Mesenchymal stem cell (in vitro differentiated cells and primary cell): ENCODE results near the gene AGL.
"Not testable (repeated sequence)": the region's sequence is repeated elsewhere in the genome, so short reads cannot be mapped to it uniquely, and the experiment has no call there.

ENCODE experiments used
- DNase-seq: peaks from one replicate; pipeline ENCODE4 v3.0.0-alpha.2; 2013
- H2AFZ ChIP-seq: one replicate; pipeline ENCODE4 v1.6.1; 2013; ENCODE audit warnings: low read depth, mild to moderate bottlenecking, control low read depth, inconsistent platforms, low read length, moderate library complexity
- H2AK5ac ChIP-seq: 2 replicates; pipeline ENCODE4 v1.6.1; 2013; ENCODE audit warnings: low read length, moderate library complexity, mild to moderate bottlenecking, inconsistent platforms; ENCODE audit not compliant: severe bottlenecking
- H2BK120ac ChIP-seq: one replicate; pipeline ENCODE4 v1.6.1; 2013; ENCODE audit warnings: low read depth, mild to moderate bottlenecking, inconsistent platforms, low read length, moderate library complexity
- H2BK12ac ChIP-seq, 2 experiments: one replicate each; pipeline ENCODE4 v1.6.1; 2013; ENCODE audit warnings: inconsistent platforms in 2 of 2, low read length in 2 of 2, mild to moderate bottlenecking in 2 of 2, moderate library complexity in 2 of 2, control low read depth in 1 of 2
- H2BK15ac ChIP-seq: one replicate; pipeline ENCODE4 v1.6.1; 2013; ENCODE audit warnings: mild to moderate bottlenecking, low read depth, inconsistent platforms; ENCODE audit not compliant: poor library complexity, severe bottlenecking
- H2BK5ac ChIP-seq: 2 replicates; pipeline ENCODE4 v1.6.1; 2013; ENCODE audit warnings: low read depth, mild to moderate bottlenecking, low read length, control low read depth, inconsistent platforms; ENCODE audit not compliant: poor library complexity, severe bottlenecking
- H3K14ac ChIP-seq, 2 experiments: one replicate each; pipeline ENCODE4 v1.6.1; 2013; ENCODE audit warnings: inconsistent platforms in 2 of 2, low read length in 2 of 2, control low read depth in 1 of 2, mild to moderate bottlenecking in 1 of 2, moderate library complexity in 1 of 2
- H3K18ac ChIP-seq, 2 experiments: one replicate each; pipeline ENCODE4 v1.6.1; 2013; ENCODE audit warnings: inconsistent platforms in 2 of 2, low read length in 2 of 2, control low read depth in 1 of 2, low read depth in 1 of 2, mild to moderate bottlenecking in 1 of 2
- H3K23ac ChIP-seq, 2 experiments: one replicate each; pipeline ENCODE4 v1.6.1; 2013; ENCODE audit warnings: inconsistent platforms in 2 of 2, low read length in 2 of 2, mild to moderate bottlenecking in 2 of 2, moderate library complexity in 2 of 2, control low read depth in 1 of 2
- H3K27ac ChIP-seq: 2 replicates; pipeline ENCODE4 v1.5.1; 2013; ENCODE audit warnings: mild to moderate bottlenecking, moderate library complexity, low read length, control low read depth, inconsistent platforms; ENCODE audit not compliant: poor library complexity, severe bottlenecking
- H3K27me3 ChIP-seq, 2 experiments: 2 replicates each; pipeline versions ENCODE4 v1.6.1 to v1.7.0; 2013; ENCODE audit warnings: low read length in 2 of 2, mild to moderate bottlenecking in 2 of 2, moderate library complexity in 2 of 2, control low read depth in 1 of 2, inconsistent platforms in 1 of 2; ENCODE audit not compliant: control insufficient read depth in 1 of 2, insufficient read depth in 1 of 2
- H3K36me3 ChIP-seq, 2 experiments: 2 replicates each; pipeline versions ENCODE4 v1.6.1 to v1.7.0; 2013; ENCODE audit warnings: low read length in 2 of 2, control low read depth in 1 of 2, inconsistent platforms in 1 of 2, low read depth in 1 of 2, mild to moderate bottlenecking in 1 of 2; ENCODE audit not compliant: insufficient read depth in 2 of 2, control insufficient read depth in 1 of 2
- H3K4ac ChIP-seq, 2 experiments: one replicate each; pipeline ENCODE4 v1.6.1; 2013; ENCODE audit warnings: inconsistent platforms in 2 of 2, low read length in 2 of 2, mild to moderate bottlenecking in 2 of 2, moderate library complexity in 2 of 2, control low read depth in 1 of 2, low read depth in 1 of 2
- H3K4me1 ChIP-seq: 2 replicates; pipeline ENCODE4 v1.6.1; 2013; ENCODE audit warnings: low read depth, low read length, control low read depth; ENCODE audit not compliant: control insufficient read depth, insufficient read depth
- H3K4me2 ChIP-seq: 2 replicates; pipeline ENCODE4 v1.6.1; 2013; ENCODE audit warnings: low read length, mild to moderate bottlenecking, inconsistent platforms; ENCODE audit not compliant: poor library complexity, severe bottlenecking
- H3K4me3 ChIP-seq, 2 experiments: 2 replicates each; pipeline versions ENCODE4 v1.5.1 to v1.7.0; 2013; ENCODE audit warnings: low read length in 2 of 2, mild to moderate bottlenecking in 2 of 2, control low read depth in 1 of 2, low read depth in 1 of 2; ENCODE audit not compliant: insufficient read depth in 1 of 2
- H3K79me1 ChIP-seq: replicated peaks from 2 replicates; pipeline ENCODE4 v1.6.1; 2013; ENCODE audit warnings: mild to moderate bottlenecking, control low read depth, low read length, inconsistent platforms; ENCODE audit not compliant: poor library complexity, severe bottlenecking
- H3K9ac ChIP-seq: 2 replicates; pipeline ENCODE4 v1.7.0; 2013; ENCODE audit warnings: mild to moderate bottlenecking, low read length, moderate library complexity
- H3K9me3 ChIP-seq: 2 replicates; pipeline ENCODE4 v1.7.0; 2013; ENCODE audit warnings: mild to moderate bottlenecking, low read length; ENCODE audit not compliant: control insufficient read depth
- H4K8ac ChIP-seq: one replicate; pipeline ENCODE4 v1.6.1; 2013; ENCODE audit warnings: inconsistent platforms, mild to moderate bottlenecking, low read length, moderate library complexity
- H4K91ac ChIP-seq: one replicate; pipeline ENCODE4 v1.6.1; 2013; ENCODE audit warnings: mild to moderate bottlenecking, low read length, inconsistent platforms
- WGBS: methylation state at CpG from one replicate; pipeline ENCODE4 v1.1.7; 2013; ENCODE audit warnings: mixed read lengths; 5-methylcytosine and 5-hydroxymethylcytosine counted together

Gene AGL

GRCh38 chr1:99857041-99857440 lies 6.9 kb downstream of the AGL start:
- not testable (repeated sequence) for H2BK12ac ChIP-seq, H3K36me3 ChIP-seq, H2AFZ ChIP-seq, H2AK5ac ChIP-seq, H3K4ac ChIP-seq, H3K9ac ChIP-seq, H2BK120ac ChIP-seq, H2BK5ac ChIP-seq, H3K4me3 ChIP-seq, H3K14ac ChIP-seq, H3K27me3 ChIP-seq, H3K9me3 ChIP-seq, H3K18ac ChIP-seq, H2BK15ac ChIP-seq, H4K8ac ChIP-seq, H3K27ac ChIP-seq, DNase-seq, H3K4me2 ChIP-seq, H4K91ac ChIP-seq, H3K4me1 ChIP-seq, H3K23ac ChIP-seq
- peaks cover 13% of the 10 kb centered on the region for H3K79me1 ChIP-seq
- WGBS = 89% methylated on average over 12 of the region's 33 CpGs

DNA sequence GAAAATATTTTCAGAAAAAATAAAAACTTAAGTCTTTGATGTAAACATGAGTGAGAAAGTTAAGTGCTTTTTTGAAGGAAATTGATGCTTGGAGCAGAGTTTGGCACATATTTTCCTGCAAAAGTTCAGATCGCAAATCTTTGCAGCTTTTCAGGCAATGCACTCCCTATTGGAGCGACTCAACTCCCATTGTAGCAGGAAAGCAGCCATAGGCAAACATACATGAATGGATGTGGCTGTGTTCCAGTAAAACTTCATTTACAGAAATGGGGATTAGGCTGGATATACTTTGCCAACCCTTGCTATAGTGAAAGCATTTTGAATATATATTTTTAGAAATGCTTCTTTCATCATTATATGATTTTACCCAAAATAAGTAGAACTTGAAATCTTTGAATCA lies 8.1 kb downstream of the AGL start:
- no peak overlapping the region for H4K91ac ChIP-seq
- no peak overlapping the region for H3K27ac ChIP-seq
- H2AK5ac ChIP-seq = no peak overlapping the region
- 100% methylated on average over 2 of the region's 2 CpGs for WGBS
- H2BK5ac ChIP-seq = no peak overlapping the region
- peaks cover 11% of the 10 kb centered on the region for H3K79me1 ChIP-seq
- H3K9me3 ChIP-seq = no peaks in the 10 kb centered on the region
- no peak overlapping the region for H2BK120ac ChIP-seq
- H2AFZ ChIP-seq = no peak overlapping the region
- H3K14ac ChIP-seq = no peak overlapping the region
- no peak overlapping the region for H2BK12ac ChIP-seq
- no peak for DNase-seq
- H3K4ac ChIP-seq = no peak overlapping the region
- H3K27me3 ChIP-seq = no peaks in the 10 kb centered on the region
- H3K36me3 ChIP-seq = peaks cover 2 to 11% of the 10 kb centered on the region in 2 experiments
- no peaks in the 10 kb centered on the region for H3K4me1 ChIP-seq
- H3K4me2 ChIP-seq = no peak overlapping the region
- no peak overlapping the region for H3K9ac ChIP-seq
- H2BK15ac ChIP-seq = no peak overlapping the region
- no peak overlapping the region for H3K23ac ChIP-seq
- H3K18ac ChIP-seq = no peak overlapping the region
- H3K4me3 ChIP-seq = no peak overlapping the region
- no peak overlapping the region for H4K8ac ChIP-seq

DNA sequence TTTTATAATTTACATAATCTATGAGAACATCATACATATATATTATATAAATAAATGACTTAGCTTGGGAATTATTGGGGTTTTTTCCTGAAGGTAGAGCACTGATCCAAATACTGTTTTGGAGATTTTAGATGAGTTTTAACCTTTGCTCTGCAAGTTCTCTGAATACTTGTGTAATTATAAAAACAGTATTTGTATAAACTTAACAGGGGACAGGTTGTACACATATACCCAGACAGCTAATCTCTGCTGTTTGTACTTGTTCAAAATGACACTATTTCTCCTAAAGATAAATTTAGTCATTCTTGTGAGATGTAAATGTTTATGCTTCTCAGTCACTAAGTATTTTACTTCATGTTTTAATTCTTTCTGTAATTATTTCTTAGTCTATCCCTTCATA lies 8.7 kb downstream of the AGL start:
- H3K4me3 ChIP-seq = no peak overlapping the region
- H3K36me3 ChIP-seq = peaks cover 4 to 8% of the 10 kb centered on the region in 2 experiments
- no peaks in the 10 kb centered on the region for H3K4me1 ChIP-seq
- no peak overlapping the region for H3K9ac ChIP-seq
- H3K23ac ChIP-seq = no peak overlapping the region
- no peak overlapping the region for H4K91ac ChIP-seq
- no peak overlapping the region for H3K18ac ChIP-seq
- H2AK5ac ChIP-seq = no peak overlapping the region
- no peak overlapping the region for H2BK120ac ChIP-seq
- H3K4ac ChIP-seq = no peak overlapping the region
- no peak overlapping the region for H2BK12ac ChIP-seq
- H3K4me2 ChIP-seq = no peak overlapping the region
- no peaks in the 10 kb centered on the region for H3K9me3 ChIP-seq
- no peaks in the 10 kb centered on the region for H3K27me3 ChIP-seq
- no peak overlapping the region for H3K14ac ChIP-seq
- H3K79me1 ChIP-seq = peaks cover 8% of the 10 kb centered on the region
- H2BK5ac ChIP-seq = no peak overlapping the region
- H2AFZ ChIP-seq = no peak overlapping the region
- no peak overlapping the region for H3K27ac ChIP-seq
- no peak overlapping the region for H4K8ac ChIP-seq
- H2BK15ac ChIP-seq = no peak overlapping the region
- no peak for DNase-seq

DNA sequence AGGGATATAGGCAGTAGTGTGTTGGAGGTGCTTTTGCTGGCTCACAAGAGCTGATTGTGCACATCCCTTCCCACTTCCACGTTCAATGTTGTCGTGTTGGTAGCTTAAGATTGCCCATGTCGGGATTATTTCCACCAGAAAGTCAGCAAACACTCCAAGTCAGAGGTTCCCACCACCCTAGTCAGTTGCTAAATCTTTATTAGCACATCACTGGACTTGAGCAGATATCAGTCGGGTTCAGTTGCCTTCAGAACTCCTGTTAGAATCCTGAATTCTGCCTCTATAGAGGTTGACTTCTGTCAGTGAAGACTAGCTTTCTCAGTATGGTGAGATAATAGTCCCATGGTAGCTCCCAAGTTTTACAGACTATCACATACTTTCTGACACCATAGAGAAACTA lies 10.5 kb downstream of the AGL start:
- H3K14ac ChIP-seq = no peak overlapping the region
- no peak overlapping the region for H3K4me3 ChIP-seq
- H2BK5ac ChIP-seq = no peak overlapping the region
- no peaks in the 10 kb centered on the region for H3K4me1 ChIP-seq
- no peak overlapping the region for H4K8ac ChIP-seq
- no peak overlapping the region for H2AFZ ChIP-seq
- DNase-seq = no peak
- H3K36me3 ChIP-seq = peaks cover 4 to 21% of the 10 kb centered on the region in 2 experiments
- H3K4me2 ChIP-seq = no peak overlapping the region
- no peak overlapping the region for H3K27ac ChIP-seq
- H2BK120ac ChIP-seq = no peak overlapping the region
- H3K9ac ChIP-seq = no peak overlapping the region
- no peak overlapping the region for H3K4ac ChIP-seq
- WGBS = 96% methylated on average over 4 of the region's 4 CpGs
- H3K9me3 ChIP-seq = no peaks in the 10 kb centered on the region
- peaks cover 8% of the 10 kb centered on the region for H3K79me1 ChIP-seq
- no peaks in the 10 kb centered on the region for H3K27me3 ChIP-seq
- H4K91ac ChIP-seq = no peak overlapping the region
- no peak overlapping the region for H3K18ac ChIP-seq
- no peak overlapping the region for H2AK5ac ChIP-seq
- H2BK15ac ChIP-seq = no peak overlapping the region
- no peak overlapping the region for H3K23ac ChIP-seq
- H2BK12ac ChIP-seq = no peak overlapping the region
